Measurements from ENCODE around the gene SSTR5. TPM values are rescaled to one million over a fixed set of nuclear protein-coding genes. Genes with fewer than 3 reads are reported as not detected.

The SSTR5 gene
- total RNA-seq, 1 donor from 2014 or later = not detected

- peaks cover 7% of the 10 kb centered on the region for H3K27me3 Mint-ChIP-seq
- peak overlapping the region; percentile 61 for H3K27ac Mint-ChIP-seq
- H3K4me3 Mint-ChIP-seq = no peak overlapping the region
- intact Hi-C loops (cut with micrococcal nuclease) = no loop called here
- no peak for DNase-seq
- H3K36me3 Mint-ChIP-seq (ENCODE audit: low read depth) = no peaks in the 10 kb centered on the region
- no peaks in the 10 kb centered on the region for H3K4me1 Mint-ChIP-seq
- no peaks in the 10 kb centered on the region for H3K9me3 Mint-ChIP-seq
Measured at GRCh38 chr16:1067629-1068028, 4.9 kb upstream of the SSTR5 start.

GRCh38 chr16:1068451-1068850 lies 4.1 kb upstream of the SSTR5 start:
- peaks cover 7% of the 10 kb centered on the region for H3K27me3 Mint-ChIP-seq
- H3K4me1 Mint-ChIP-seq = no peaks in the 10 kb centered on the region
- H3K27ac Mint-ChIP-seq = no peak overlapping the region
- no peaks in the 10 kb centered on the region for H3K9me3 Mint-ChIP-seq
- no peak overlapping the region for H3K4me3 Mint-ChIP-seq
- intact Hi-C loops (cut with micrococcal nuclease) = no loop called here
- H3K36me3 Mint-ChIP-seq (ENCODE audit: low read depth) = no peaks in the 10 kb centered on the region
- no peak for DNase-seq

GRCh38 chr16:1069154-1069553 lies 3.4 kb upstream of the SSTR5 start:
- intact Hi-C loops (cut with micrococcal nuclease) = no loop called here
- no peaks in the 10 kb centered on the region for H3K9me3 Mint-ChIP-seq

GRCh38 chr16:1070084-1070863 lies 2.3 kb upstream of the SSTR5 start:
- H3K36me3 Mint-ChIP-seq (ENCODE audit: low read depth) = no peaks in the 10 kb centered on the region
- DNase-seq = no peak
- H3K4me1 Mint-ChIP-seq = no peaks in the 10 kb centered on the region
- H3K27ac Mint-ChIP-seq = no peak overlapping the region
- intact Hi-C loops (cut with micrococcal nuclease) = no loop called here
- H3K27me3 Mint-ChIP-seq = peaks cover 4% of the 10 kb centered on the region
- H3K4me3 Mint-ChIP-seq = no peak overlapping the region
- no peaks in the 10 kb centered on the region for H3K9me3 Mint-ChIP-seq

More at GRCh38 chr16:1069154-1069553, 3.4 kb upstream of the SSTR5 start:
- Mint-ChIP-seq H3K4me3 (no peak overlapping the region), H3K27me3 (peaks cover 7% of the 10 kb centered on the region), H3K36me3 (ENCODE audit: low read depth) (no peaks in the 10 kb centered on the region), H3K27ac (no peak overlapping the region), H3K4me1 (no peaks in the 10 kb centered on the region)
- DNase-seq = peak; percentile 59

- DNase-seq = no peak
- no peaks in the 10 kb centered on the region for H3K36me3 Mint-ChIP-seq (ENCODE audit: low read depth)
- H3K9me3 Mint-ChIP-seq = no peaks in the 10 kb centered on the region
- H3K4me1 Mint-ChIP-seq = no peaks in the 10 kb centered on the region
- H3K27ac Mint-ChIP-seq = no peak overlapping the region
- peaks cover 3% of the 10 kb centered on the region for H3K27me3 Mint-ChIP-seq
- intact Hi-C loops (cut with micrococcal nuclease) = no loop called here
- no peak overlapping the region for H3K4me3 Mint-ChIP-seq
Measured at GRCh38 chr16:1070864-1071408, 1.6 kb upstream of the SSTR5 start.

GRCh38 chr16:1071561-1072225 lies 854 bp upstream of the SSTR5 start:
- DNase-seq = no peak
- Mint-ChIP-seq H3K27ac (no peak overlapping the region), H3K36me3 (ENCODE audit: low read depth) (no peaks in the 10 kb centered on the region), H3K9me3 (no peaks in the 10 kb centered on the region), H3K4me3 (no peak overlapping the region), H3K4me1 (no peaks in the 10 kb centered on the region), H3K27me3 (peaks cover 3% of the 10 kb centered on the region)
- intact Hi-C loops (cut with micrococcal nuclease) = no loop called here

GRCh38 chr16:1073262-1073558 lies 663 bp downstream of the SSTR5 start:
- intact Hi-C loops (cut with micrococcal nuclease) = no loop called here
- H3K4me1 Mint-ChIP-seq = no peaks in the 10 kb centered on the region

GRCh38 chr16:1073566-1074378 lies 1.2 kb downstream of the SSTR5 start:
- no peaks in the 10 kb centered on the region for H3K27me3 Mint-ChIP-seq
- no peaks in the 10 kb centered on the region for H3K9me3 Mint-ChIP-seq
- no peaks in the 10 kb centered on the region for H3K36me3 Mint-ChIP-seq (ENCODE audit: low read depth)
- intact Hi-C loops (cut with micrococcal nuclease) = no loop called here
- no peak for DNase-seq
- no peak overlapping the region for H3K27ac Mint-ChIP-seq
- no peak overlapping the region for H3K4me3 Mint-ChIP-seq
- H3K4me1 Mint-ChIP-seq = no peaks in the 10 kb centered on the region

More at GRCh38 chr16:1073262-1073558, 663 bp downstream of the SSTR5 start:
- no peak overlapping the region for H3K4me3 Mint-ChIP-seq
- no peaks in the 10 kb centered on the region for H3K27me3 Mint-ChIP-seq
- H3K36me3 Mint-ChIP-seq (ENCODE audit: low read depth) = no peaks in the 10 kb centered on the region
- no peaks in the 10 kb centered on the region for H3K9me3 Mint-ChIP-seq
- no peak for DNase-seq
- no peak overlapping the region for H3K27ac Mint-ChIP-seq

- Mint-ChIP-seq H3K4me3 (no peak overlapping the region), H3K36me3 (ENCODE audit: low read depth) (no peaks in the 10 kb centered on the region), H3K27ac (no peak overlapping the region), H3K4me1 (no peaks in the 10 kb centered on the region), H3K27me3 (no peaks in the 10 kb centered on the region), H3K9me3 (no peaks in the 10 kb centered on the region)
- no peak for DNase-seq
- intact Hi-C loops (cut with micrococcal nuclease) = no loop called here
Measured at GRCh38 chr16:1074379-1074649, 1.8 kb downstream of the SSTR5 start.

GRCh38 chr16:1075546-1075945 lies 3.0 kb downstream of the SSTR5 start:
- H3K27me3 Mint-ChIP-seq = no peaks in the 10 kb centered on the region
- DNase-seq = no peak

GRCh38 chr16:1076801-1077576 lies 4.4 kb downstream of the SSTR5 start:
- no peaks in the 10 kb centered on the region for H3K27me3 Mint-ChIP-seq
- no peak overlapping the region for H3K4me3 Mint-ChIP-seq
- intact Hi-C loops (cut with micrococcal nuclease) = no loop called here
- H3K27ac Mint-ChIP-seq = no peak overlapping the region
- H3K4me1 Mint-ChIP-seq = no peaks in the 10 kb centered on the region
- no peaks in the 10 kb centered on the region for H3K9me3 Mint-ChIP-seq
- no peaks in the 10 kb centered on the region for H3K36me3 Mint-ChIP-seq (ENCODE audit: low read depth)
- DNase-seq = no peak

More at GRCh38 chr16:1075546-1075945, 3.0 kb downstream of the SSTR5 start:
- Mint-ChIP-seq H3K4me1 (no peaks in the 10 kb centered on the region), H3K9me3 (no peaks in the 10 kb centered on the region), H3K27ac (no peak overlapping the region), H3K4me3 (no peak overlapping the region), H3K36me3 (ENCODE audit: low read depth) (no peaks in the 10 kb centered on the region)
- intact Hi-C loops (cut with micrococcal nuclease) = no loop called here

GRCh38 chr16:1077877-1078578 lies 5.5 kb downstream of the SSTR5 start:
- no peaks in the 10 kb centered on the region for H3K9me3 Mint-ChIP-seq
- H3K36me3 Mint-ChIP-seq (ENCODE audit: low read depth) = no peaks in the 10 kb centered on the region
- peaks cover 2% of the 10 kb centered on the region for H3K27me3 Mint-ChIP-seq
- H3K27ac Mint-ChIP-seq = no peak overlapping the region
- H3K4me1 Mint-ChIP-seq = no peaks in the 10 kb centered on the region
- H3K4me3 Mint-ChIP-seq = no peak overlapping the region
- intact Hi-C loops (cut with micrococcal nuclease) = no loop called here
- no peak for DNase-seq

- H3K36me3 Mint-ChIP-seq (ENCODE audit: low read depth) = no peaks in the 10 kb centered on the region
- H3K27me3 Mint-ChIP-seq = peaks cover 2% of the 10 kb centered on the region
- H3K4me1 Mint-ChIP-seq = no peaks in the 10 kb centered on the region
- H3K27ac Mint-ChIP-seq = no peak overlapping the region
- no peaks in the 10 kb centered on the region for H3K9me3 Mint-ChIP-seq
- H3K4me3 Mint-ChIP-seq = no peak overlapping the region
- intact Hi-C loops (cut with micrococcal nuclease) = no loop called here
- DNase-seq = no peak
Measured at GRCh38 chr16:1078579-1079021, 6.1 kb downstream of the SSTR5 start.

All from activated CD4-positive, alpha-beta T cell treated with anti-CD3 and anti-CD28 coated beads, Interleukin-2, amount 10 ng/mL, durations not matched to agents 24 days and 14 days (primary cell).